IMR-90 (cell line): Measurements from ENCODE around the gene IL17REL. TPM values are rescaled to one million over a fixed set of nuclear protein-coding genes. Genes with fewer than 3 reads are reported as not detected.

Experiments used
- ATAC-seq: fragments of 200-7000 bp; cut with Tn5 transposase; 2 replicates; pipeline ENCODE4 v1.9.1; 2020; ENCODE audit warnings: low read depth, mild to moderate bottlenecking, moderate library complexity
- BruUV-seq: library from RNA; stranded (reverse); fragments of 400-500 nt; replicated peaks from 2 replicates; lab custom pipeline; 2021; lab: Mats Ljungman, UMichigan
- CTCF ChIA-PET: fragments of 300-600 bp; formaldehyde crosslinking; extraction: SDS; loops from one replicate; lab custom pipeline; 2021; ENCODE audit warnings: antibody characterized with exemption; lab: Yijun Ruan, JAX
- POLR2A ChIA-PET: fragments of 300-600 bp; sonication (Branson Sonifier 250); formaldehyde crosslinking; loops from one replicate; lab custom pipeline; 2022; ENCODE audit warnings: antibody characterized with exemption; ENCODE audit not compliant: unreplicated experiment; lab: Charles Lee
- DNase-seq: peaks from one replicate; pipeline ENCODE4 v3.0.0; 2013
- H2AFZ ChIP-seq: replicated peaks from 2 replicates; pipeline ENCODE3; 2013; ENCODE audit warnings: low read length, mild to moderate bottlenecking; ENCODE audit not compliant: poor library complexity
- H2AK5ac ChIP-seq: 2 replicates; pipeline ENCODE4 v1.6.1; 2013; ENCODE audit warnings: low read depth, low read length, inconsistent platforms
- H2AK9ac ChIP-seq: replicated peaks from 2 replicates; pipeline ENCODE3; 2013; ENCODE audit warnings: mild to moderate bottlenecking, low read depth, low read length, moderate library complexity; ENCODE audit not compliant: poor library complexity
- H2BK120ac ChIP-seq: 2 replicates; pipeline ENCODE4 v1.6.1; 2013; ENCODE audit warnings: low read depth, low read length, inconsistent platforms
- H2BK15ac ChIP-seq: 3 replicates; pipeline ENCODE4 v1.6.1; 2013; ENCODE audit warnings: low read depth, low read length, inconsistent platforms
- H2BK20ac ChIP-seq: 2 replicates; pipeline ENCODE4 v1.6.1; 2013; ENCODE audit warnings: low read depth, mild to moderate bottlenecking, inconsistent platforms, low read length, moderate library complexity
- H2BK5ac ChIP-seq: 2 replicates; pipeline ENCODE4 v1.6.1; 2013; ENCODE audit warnings: mild to moderate bottlenecking, low read depth, low read length, inconsistent platforms; ENCODE audit not compliant: poor library complexity, severe bottlenecking
- H3K14ac ChIP-seq: replicated peaks from 2 replicates; pipeline ENCODE4 v1.6.1; 2013; ENCODE audit warnings: low read depth, low read length, inconsistent platforms
- H3K18ac ChIP-seq: 2 replicates; pipeline ENCODE4 v1.6.1; 2013; ENCODE audit warnings: low read depth, low read length, control low read depth
- H3K23ac ChIP-seq: 2 replicates; pipeline ENCODE4 v1.6.1; 2013; ENCODE audit warnings: low read depth, low read length, inconsistent platforms
- H3K27ac ChIP-seq: 2 replicates; pipeline ENCODE4 v1.5.1; 2013; ENCODE audit warnings: mild to moderate bottlenecking, control low read depth, low read length; ENCODE audit not compliant: insufficient read depth
- H3K27me3 ChIP-seq: 2 replicates; pipeline ENCODE4 v1.6.1; 2013; ENCODE audit warnings: low read length; ENCODE audit not compliant: control insufficient read depth, insufficient read depth
- H3K36me3 ChIP-seq: 2 replicates; pipeline ENCODE4 v1.6.1; 2013; ENCODE audit warnings: low read length, mixed read lengths; ENCODE audit not compliant: control insufficient read depth, insufficient read depth
- H3K4ac ChIP-seq: 2 replicates; pipeline ENCODE4 v1.6.1; 2013; ENCODE audit warnings: low read depth, low read length, inconsistent platforms
- H3K4me1 ChIP-seq: 2 replicates; pipeline ENCODE4 v1.6.1; 2013; ENCODE audit warnings: low read length, mixed read lengths; ENCODE audit not compliant: control insufficient read depth, insufficient read depth
- H3K4me2 ChIP-seq: 2 replicates; pipeline ENCODE4 v1.6.1; 2013; ENCODE audit warnings: low read depth, mild to moderate bottlenecking, control low read depth, low read length, moderate library complexity
- H3K4me3 ChIP-seq: 2 replicates; pipeline ENCODE4 v1.5.1; 2013; ENCODE audit warnings: low read depth, mild to moderate bottlenecking, control low read depth, low read length, moderate library complexity; ENCODE audit not compliant: insufficient read depth
- H3K56ac ChIP-seq: 2 replicates; pipeline ENCODE4 v1.6.1; 2013; ENCODE audit warnings: low read length, inconsistent platforms; ENCODE audit not compliant: insufficient read depth; ENCODE audit errors: extremely low read depth
- H3K79me1 ChIP-seq, 2 experiments: 2 replicates each; pipeline ENCODE4 v1.6.1; 2013; ENCODE audit warnings: low read length in 2 of 2, inconsistent platforms in 1 of 2, low read depth in 1 of 2
- H3K9ac ChIP-seq: 2 replicates; pipeline ENCODE4 v1.6.1; 2013; ENCODE audit warnings: low read depth, low read length, control low read depth
- H3K9me1 ChIP-seq: 2 replicates; pipeline ENCODE4 v1.6.1; 2013; ENCODE audit warnings: low read length, inconsistent platforms; ENCODE audit not compliant: insufficient read depth
- H3K9me3 ChIP-seq: 2 replicates; pipeline ENCODE4 v1.6.1; 2013; ENCODE audit warnings: low read length; ENCODE audit not compliant: control insufficient read depth, insufficient read depth
- H4K20me1 ChIP-seq: 2 replicates; pipeline ENCODE4 v1.6.1; 2013; ENCODE audit warnings: low read length, inconsistent platforms; ENCODE audit not compliant: insufficient read depth
- H4K5ac ChIP-seq: 2 replicates; pipeline ENCODE4 v1.6.1; 2013; ENCODE audit warnings: mild to moderate bottlenecking, low read depth, low read length, control low read depth
- H4K8ac ChIP-seq, 2 experiments: 2 replicates each; pipeline ENCODE4 v1.6.1; 2013; ENCODE audit warnings: low read depth in 2 of 2, low read length in 2 of 2, control low read depth in 1 of 2, inconsistent platforms in 1 of 2
- H4K91ac ChIP-seq: 2 replicates; pipeline ENCODE4 v1.6.1; 2013; ENCODE audit warnings: low read depth, low read length, inconsistent platforms; ENCODE audit not compliant: insufficient read depth
- BHLHE40 ChIP-seq: fragments of 150-350 bp; IDR thresholded peaks from 2 replicates; pipeline ENCODE4 v1.6.1; 2016; ENCODE audit warnings: mild to moderate bottlenecking, low read depth, low read length
- CEBPB ChIP-seq: IDR thresholded peaks from 2 replicates; pipeline ENCODE4 v1.6.1; 2012; ENCODE audit warnings: low read depth, low read length, improper control_type of control experiment
- CHD1 ChIP-seq: IDR thresholded peaks from 2 replicates; pipeline ENCODE4 v1.6.1; 2012; ENCODE audit warnings: low read depth, low read length, improper control_type of control experiment
- FOS ChIP-seq: fragments of 150-350 bp; IDR thresholded peaks from 2 replicates; pipeline ENCODE4 v1.6.1; 2016; ENCODE audit warnings: low read depth, low read length
- MAFK ChIP-seq: IDR thresholded peaks from 2 replicates; pipeline ENCODE4 v1.6.1; 2012; ENCODE audit warnings: low read depth, low read length, improper control_type of control experiment
- MAZ ChIP-seq: IDR thresholded peaks from 2 replicates; pipeline ENCODE4 v1.6.1; 2012; ENCODE audit warnings: low read depth, mild to moderate bottlenecking, low read length, improper control_type of control experiment, moderate library complexity, borderline replicate concordance
- MXI1 ChIP-seq: IDR thresholded peaks from 2 replicates; pipeline ENCODE4 v1.6.1; 2012; ENCODE audit warnings: low read depth, mild to moderate bottlenecking, low read length, moderate library complexity, borderline replicate concordance
- NFE2L2 ChIP-seq: fragments of 150-350 bp; IDR thresholded peaks from 2 replicates; pipeline ENCODE4 v1.6.1; 2016; ENCODE audit warnings: low read depth, mild to moderate bottlenecking, low read length
- POLR2A ChIP-seq: IDR thresholded peaks from 2 replicates; pipeline ENCODE4 v1.6.1; 2012; ENCODE audit warnings: mild to moderate bottlenecking, low read depth, low read length
- RAD21 ChIP-seq: IDR thresholded peaks from 2 replicates; pipeline ENCODE4 v1.6.1; 2012; ENCODE audit warnings: low read length, improper control_type of control experiment
- RFX5 ChIP-seq: IDR thresholded peaks from 2 replicates; pipeline ENCODE4 v1.8.0; 2012; ENCODE audit warnings: low read depth, mild to moderate bottlenecking, low read length, moderate library complexity
- SMC3 ChIP-seq: fragments of 150-350 bp; IDR thresholded peaks from 2 replicates; pipeline ENCODE4 v1.6.1; 2016; ENCODE audit warnings: low read depth, mild to moderate bottlenecking, antibody characterized with exemption, low read length, moderate library complexity
- WGBS, 2 experiments: methylation state at CpG; one replicate each; pipeline versions ENCODE4 v1.1.5 to v1.1.7; 2013; ENCODE audit warnings: missing lambda C conversion rate in 2 of 2; ENCODE audit not compliant: insufficient read length in 1 of 2; ENCODE audit errors: extremely low coverage in 2 of 2; 5-methylcytosine and 5-hydroxymethylcytosine counted together
- dilution Hi-C: fragments of 300-500 bp; cut with HindIII; formaldehyde crosslinking; loops from one replicate; pipeline ENCODE4 v1.14.3; 2018; ENCODE audit warnings: low sequenced_read_pairs; ENCODE audit not compliant: unreplicated experiment
- in situ Hi-C: fragments of 300-500 bp; cut with MboI; formaldehyde crosslinking; loops from 3 replicates; pipeline ENCODE4 v1.14.3; 2019; ENCODE audit warnings: low sequenced_read_pairs, inconsistent platforms, mixed read lengths
- intact Hi-C: fragments of 100-400 bp; cut with micrococcal nuclease; formaldehyde crosslinking; loops from 2 replicates; pipeline ENCODE4 v1.10.0; 2022
- polyA plus RNA-seq, 3 experiments: library from polyadenylated mRNA; depleted of rRNA; stranded (reverse); fragments of >200 nt; gene quantifications; 2 replicates each; pipeline ENCODE4 v1.2.3, GENCODE V29; 2012; ENCODE audit warnings: low replicate concordance in 1 of 3
- total RNA-seq: library from RNA; depleted of rRNA; stranded (reverse); fragments of >200 nt; gene quantifications from 2 replicates; pipeline ENCODE4 v1.2.3, GENCODE V29; 2012
- TF ChIP-seq, protein P1 (sequence below): fragments of 150-350 bp; IDR thresholded peaks from 2 replicates; pipeline ENCODE4 v1.6.1; 2016; ENCODE audit warnings: low read depth, mild to moderate bottlenecking, low read length, moderate library complexity, borderline replicate concordance
- TF ChIP-seq, protein P2 (sequence below): conservative IDR thresholded peaks from 2 replicates; pipeline ENCODE4 v1.5.1; 2012; ENCODE audit warnings: mild to moderate bottlenecking, low read depth, low read length, improper control_type of control experiment
- TF ChIP-seq, protein P3 (sequence below): fragments of 150-350 bp; IDR thresholded peaks from 2 replicates; pipeline ENCODE4 v1.6.1; 2017; ENCODE audit warnings: mild to moderate bottlenecking, antibody characterized with exemption, low read length, low read depth

The IL17REL gene
- total and polyA plus RNA-seq, 2 of the 4 experiments (the other 2 are of a cell fraction), result not detected

DNA sequence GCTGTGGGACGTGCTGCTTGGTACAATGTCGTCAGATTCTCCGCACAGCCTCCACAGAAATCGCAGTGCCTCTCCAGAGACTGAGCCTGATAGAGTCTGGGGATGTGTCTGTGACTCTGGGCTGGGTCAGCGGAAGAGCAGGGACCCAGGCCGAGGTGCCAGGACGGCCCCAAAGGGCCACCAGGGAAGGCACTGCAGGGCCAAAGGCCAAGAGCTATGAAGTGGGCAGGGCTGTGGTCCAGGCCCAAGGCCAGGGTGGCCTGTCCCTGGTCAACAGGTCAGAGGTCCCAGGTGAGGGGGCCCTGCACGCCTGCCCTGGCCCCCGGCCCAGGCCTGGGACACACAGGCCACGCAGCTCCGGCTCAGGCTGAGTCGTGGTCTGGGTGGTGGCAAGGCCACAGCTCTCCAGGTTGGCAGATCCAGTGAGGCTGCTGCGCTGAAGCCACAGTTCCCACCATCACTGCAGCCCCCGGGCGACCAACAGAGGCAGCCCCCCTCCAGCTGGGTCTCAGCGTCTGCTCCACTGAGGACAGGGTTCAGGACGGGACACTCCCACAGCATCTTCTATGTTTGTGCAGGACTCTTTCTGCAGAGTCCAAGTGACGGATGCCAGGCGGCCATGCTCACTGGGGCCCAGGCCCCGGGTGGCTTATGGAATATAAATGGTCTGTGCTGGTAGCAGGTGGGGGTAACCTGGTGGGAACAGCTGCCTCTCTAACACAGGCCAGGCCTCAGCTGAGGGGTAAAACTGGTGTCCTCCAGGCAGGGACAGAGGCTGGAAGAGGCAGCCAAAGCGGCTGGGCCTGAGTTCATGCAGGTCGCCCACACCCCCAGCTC, 56.8 kb downstream of the IL17REL start:
- Histone ChIP-seq H3K4me3 (no peak overlapping the region), H4K91ac (peak overlapping the region; percentile 54; the same call in 1 of the 2 replicates), H4K8ac (no peak overlapping the region), H2AK9ac (peak overlapping the region; percentile 79), H2BK120ac (peak overlapping the region; percentile 46), H3K4me2 (no peak overlapping the region), H4K5ac (no peak overlapping the region), H3K14ac (no peak overlapping the region), H2AFZ (peak overlapping the region; percentile 78), H3K23ac (no peak overlapping the region), H3K9me3 (no peaks in the 10 kb centered on the region), H2BK5ac (no peak overlapping the region), H2BK20ac (no peak overlapping the region), H3K79me1 (peaks cover 4 to 11% of the 10 kb centered on the region in 2 experiments; a peak in 2 of 4 replicates), H2AK5ac (0 out of 2 replicates have a peak overlapping the region, but pooled peaks have one; percentile 48), H3K4me1 (peaks cover 41% of the 10 kb centered on the region), H3K9me1 (peaks cover 27% of the 10 kb centered on the region), H3K4ac (peak overlapping the region; percentile 68; the same call in 1 of the 2 replicates), H3K9ac (no peak overlapping the region), H2BK15ac (peak overlapping the region; percentile 45; the same call in 1 of the 3 replicates), H3K36me3 (no peaks in the 10 kb centered on the region), H4K20me1 (no peaks in the 10 kb centered on the region), H3K56ac (no peak overlapping the region), H3K18ac (no peak overlapping the region), H3K27me3 (no peaks in the 10 kb centered on the region), H3K27ac (no peak overlapping the region)
- WGBS, 2 experiments, result 96% methylated on average over 8 of the region's 22 CpGs; no CpG with 5 or more reads in 1 of the 2 experiments
- ATAC-seq, result no peak
- ChIA-PET CTCF (no interaction called here), POLR2A (no interaction called here)
- DNase-seq, result no peak
- dilution Hi-C loops (no loop called here), in situ Hi-C loops (no loop called here), intact Hi-C loops (no loop called here)
- BruUV-seq, result no TSS peak
- TF ChIP-seq, protein P1, sequence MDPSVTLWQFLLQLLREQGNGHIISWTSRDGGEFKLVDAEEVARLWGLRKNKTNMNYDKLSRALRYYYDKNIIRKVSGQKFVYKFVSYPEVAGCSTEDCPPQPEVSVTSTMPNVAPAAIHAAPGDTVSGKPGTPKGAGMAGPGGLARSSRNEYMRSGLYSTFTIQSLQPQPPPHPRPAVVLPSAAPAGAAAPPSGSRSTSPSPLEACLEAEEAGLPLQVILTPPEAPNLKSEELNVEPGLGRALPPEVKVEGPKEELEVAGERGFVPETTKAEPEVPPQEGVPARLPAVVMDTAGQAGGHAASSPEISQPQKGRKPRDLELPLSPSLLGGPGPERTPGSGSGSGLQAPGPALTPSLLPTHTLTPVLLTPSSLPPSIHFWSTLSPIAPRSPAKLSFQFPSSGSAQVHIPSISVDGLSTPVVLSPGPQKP, result no peak
- TF ChIP-seq BHLHE40 (no peak), MAFK (no peak), MAZ (no peak), RFX5 (no peak), MXI1 (no peak), FOS (no peak), CEBPB (no peak), CHD1 (no peak), SMC3 (no peak), RAD21 (no peak), NFE2L2 (no peak), POLR2A (no peak)
- TF ChIP-seq, protein P2, sequence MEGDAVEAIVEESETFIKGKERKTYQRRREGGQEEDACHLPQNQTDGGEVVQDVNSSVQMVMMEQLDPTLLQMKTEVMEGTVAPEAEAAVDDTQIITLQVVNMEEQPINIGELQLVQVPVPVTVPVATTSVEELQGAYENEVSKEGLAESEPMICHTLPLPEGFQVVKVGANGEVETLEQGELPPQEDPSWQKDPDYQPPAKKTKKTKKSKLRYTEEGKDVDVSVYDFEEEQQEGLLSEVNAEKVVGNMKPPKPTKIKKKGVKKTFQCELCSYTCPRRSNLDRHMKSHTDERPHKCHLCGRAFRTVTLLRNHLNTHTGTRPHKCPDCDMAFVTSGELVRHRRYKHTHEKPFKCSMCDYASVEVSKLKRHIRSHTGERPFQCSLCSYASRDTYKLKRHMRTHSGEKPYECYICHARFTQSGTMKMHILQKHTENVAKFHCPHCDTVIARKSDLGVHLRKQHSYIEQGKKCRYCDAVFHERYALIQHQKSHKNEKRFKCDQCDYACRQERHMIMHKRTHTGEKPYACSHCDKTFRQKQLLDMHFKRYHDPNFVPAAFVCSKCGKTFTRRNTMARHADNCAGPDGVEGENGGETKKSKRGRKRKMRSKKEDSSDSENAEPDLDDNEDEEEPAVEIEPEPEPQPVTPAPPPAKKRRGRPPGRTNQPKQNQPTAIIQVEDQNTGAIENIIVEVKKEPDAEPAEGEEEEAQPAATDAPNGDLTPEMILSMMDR, result no peak
- TF ChIP-seq, protein P3, sequence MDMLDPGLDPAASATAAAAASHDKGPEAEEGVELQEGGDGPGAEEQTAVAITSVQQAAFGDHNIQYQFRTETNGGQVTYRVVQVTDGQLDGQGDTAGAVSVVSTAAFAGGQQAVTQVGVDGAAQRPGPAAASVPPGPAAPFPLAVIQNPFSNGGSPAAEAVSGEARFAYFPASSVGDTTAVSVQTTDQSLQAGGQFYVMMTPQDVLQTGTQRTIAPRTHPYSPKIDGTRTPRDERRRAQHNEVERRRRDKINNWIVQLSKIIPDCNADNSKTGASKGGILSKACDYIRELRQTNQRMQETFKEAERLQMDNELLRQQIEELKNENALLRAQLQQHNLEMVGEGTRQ, result no peak
